Endothelial cell of umbilical vein (primary cell): ENCODE results near the gene DOCK8.

ENCODE experiments used
- CTCF ChIP-seq, 2 donors: IDR thresholded peaks; 1 replicate in 1 of 2; 2 replicates in 1 of 2; pipeline ENCODE4 v1.5.1; 2011; ENCODE audit warnings: low read length in 2 of 2, mild to moderate bottlenecking in 2 of 2, moderate library complexity in 2 of 2, control low read depth in 1 of 2, inconsistent platforms in 1 of 2, low read depth in 1 of 2; ENCODE audit not compliant: insufficient read depth in 1 of 2; ENCODE audit errors: extremely low read depth in 1 of 2
- EZH2 ChIP-seq: IDR thresholded peaks from 2 replicates; pipeline ENCODE4 v1.6.1; 2012; ENCODE audit warnings: borderline replicate concordance, low read depth, mild to moderate bottlenecking, moderate library complexity, low read length, inconsistent platforms; ENCODE audit not compliant: severe bottlenecking
- FOS ChIP-seq: IDR thresholded peaks from 2 replicates; pipeline ENCODE4 v1.6.1; 2011; ENCODE audit warnings: mild to moderate bottlenecking, low read length, moderate library complexity, borderline replicate concordance; ENCODE audit not compliant: insufficient read depth
- GATA2 ChIP-seq: IDR thresholded peaks from 2 replicates; pipeline ENCODE4 v1.7.0; 2011; ENCODE audit warnings: low read depth, mild to moderate bottlenecking, moderate library complexity, mixed read lengths, low read length; ENCODE audit not compliant: insufficient read length, insufficient read depth
- MAX ChIP-seq: IDR thresholded peaks from 2 replicates; pipeline ENCODE4 v1.6.1; 2011; ENCODE audit not compliant: insufficient read depth, insufficient read length
- MYC ChIP-seq: IDR thresholded peaks from one replicate; pipeline ENCODE4 v1.6.1; 2011; ENCODE audit warnings: mild to moderate bottlenecking, low read depth, low read length
- POLR2A ChIP-seq: IDR thresholded peaks from 2 replicates; pipeline ENCODE4 v1.6.1; 2012; ENCODE audit warnings: low read depth, mild to moderate bottlenecking, control low read depth, low read length
- POLR2AphosphoS5 ChIP-seq: IDR thresholded peaks from 2 replicates; pipeline ENCODE4 v1.6.1; 2012; ENCODE audit warnings: low read depth, mild to moderate bottlenecking, control low read depth, low read length, moderate library complexity; ENCODE audit not compliant: insufficient read depth

GRCh38 chr9:469672-470551, 255.2 kb downstream of the DOCK8 start:
- TF ChIP-seq POLR2AphosphoS5 = no peak
- TF ChIP-seq GATA2 = no peak
- no peak for TF ChIP-seq MAX
- TF ChIP-seq POLR2A = peak; percentile 58
- no peak for TF ChIP-seq CTCF (IDR thresholded peaks at IDR 0.05; ENCODE audit: extremely low read depth in 1 of 2, insufficient read depth in 1 of 2, low read depth in 1 of 2, low read length in 2 of 2)
- TF ChIP-seq MYC = no peak
- no peak for TF ChIP-seq EZH2
- TF ChIP-seq FOS = no peak
